NCI-H2029 (cell line): ENCODE results near the gene SSH2.
"Not testable (repeated sequence)": the region's sequence is repeated elsewhere in the genome, so short reads cannot be mapped to it uniquely, and the experiment has no call there.

Source experiments
- DNase-seq: peaks from one replicate; lab custom pipeline; 2025; lab: John Stamatoyannopoulos, UW

Gene SSH2

GRCh38 chr17:29836643-29837042 is 93.4 kb downstream of the SSH2 start:
- DNase-seq, result no peak

- DNase-seq, result no peak
Measured at GRCh38 chr17:29835435-29836351, 94.3 kb downstream of the SSH2 start.

GRCh38 chr17:29833801-29834200 is 96.2 kb downstream of the SSH2 start:
- DNase-seq, result no peak

GRCh38 chr17:29828676-29829284 is 101.2 kb downstream of the SSH2 start:
- no peak for DNase-seq

- DNase-seq, result no peak
Measured at GRCh38 chr17:29827179-29827578, 102.8 kb downstream of the SSH2 start.

GRCh38 chr17:29826114-29826692 is 103.8 kb downstream of the SSH2 start:
- peak; percentile 89 for DNase-seq

GRCh38 chr17:29825604-29826003 is 104.4 kb downstream of the SSH2 start:
- peak; percentile 71 for DNase-seq

GRCh38 chr17:29821897-29822296 is 108.1 kb downstream of the SSH2 start:
- DNase-seq, result no peak

- DNase-seq, result no peak
Measured at GRCh38 chr17:29820425-29820824, 109.6 kb downstream of the SSH2 start.

- peak; percentile 6 for DNase-seq
Measured at GRCh38 chr17:29807520-29808361, 122.3 kb downstream of the SSH2 start.

- no peak for DNase-seq
Measured at GRCh38 chr17:29802246-29802645, 127.8 kb downstream of the SSH2 start.

GRCh38 chr17:29800457-29800856 is 129.6 kb downstream of the SSH2 start:
- no peak for DNase-seq

- no peak for DNase-seq
Measured at GRCh38 chr17:29796652-29797051, 133.4 kb downstream of the SSH2 start.

GRCh38 chr17:29793501-29793900 is 136.5 kb downstream of the SSH2 start:
- DNase-seq, result no peak

GRCh38 chr17:29791336-29792080 is 138.5 kb downstream of the SSH2 start:
- no peak for DNase-seq

GRCh38 chr17:29789196-29790170 is 140.5 kb downstream of the SSH2 start:
- DNase-seq, result no peak

- DNase-seq, result no peak
Measured at GRCh38 chr17:29787995-29788394, 142.0 kb downstream of the SSH2 start.

- DNase-seq, result no peak
Measured at GRCh38 chr17:29782917-29783316, 147.1 kb downstream of the SSH2 start.

- not testable (repeated sequence) for DNase-seq
Measured at GRCh38 chr17:29779812-29780190, 150.2 kb downstream of the SSH2 start.
